ENCODE data around the gene FAM118B. TPM values are rescaled to one million over a fixed set of nuclear protein-coding genes. Genes with fewer than 3 reads are reported as not detected.

Gene FAM118B
- total and polyA plus RNA-seq, 2 of the 4 experiments (the other 2 are of a cell fraction) = 20.0 to 27.2 TPM

DNA sequence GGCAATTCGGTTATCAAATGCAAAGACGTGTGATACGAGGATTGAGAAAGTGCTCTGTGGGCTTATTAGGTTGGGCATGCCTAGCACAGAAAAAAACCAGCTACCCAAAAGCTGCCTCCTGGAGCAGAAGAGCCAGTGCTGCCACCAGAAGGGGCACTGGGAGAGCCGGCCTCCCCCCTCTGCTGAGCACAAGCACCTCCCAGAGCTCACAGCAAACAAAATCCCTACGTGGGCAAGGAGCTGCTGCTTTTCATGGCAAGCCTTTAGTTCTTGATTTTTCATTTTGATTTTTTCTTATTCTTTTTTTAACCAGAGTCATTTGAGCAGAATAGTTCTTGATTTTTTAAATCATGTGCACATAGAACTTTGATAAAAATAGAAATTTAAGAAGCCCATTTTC, 12.9 kb upstream of the FAM118B start:
- Histone ChIP-seq H3K79me1 (ENCODE audit: low read depth in 1 of 2, low read length in 2 of 2) (no peaks in the 10 kb centered on the region; a peak in 1 of 4 replicates), H3K27me3 (ENCODE audit: control insufficient read depth, insufficient read depth, low read length) (no peaks in the 10 kb centered on the region), H3K27ac (ENCODE audit: insufficient read depth, low read length) (no peak overlapping the region), H3K14ac (replicated peaks; ENCODE audit: low read depth, low read length) (no peak overlapping the region), H3K4me3 (ENCODE audit: insufficient read depth, low read depth, low read length) (no peak overlapping the region), H3K9me1 (ENCODE audit: insufficient read depth, low read length) (peaks cover 2% of the 10 kb centered on the region; the same call in 1 of the 2 replicates), H3K9me3 (ENCODE audit: control insufficient read depth, insufficient read depth, low read length) (no peaks in the 10 kb centered on the region), H4K91ac (ENCODE audit: insufficient read depth, low read depth, low read length) (no peak overlapping the region), H3K4me1 (ENCODE audit: control insufficient read depth, insufficient read depth, low read length) (no peaks in the 10 kb centered on the region), H3K23ac (ENCODE audit: low read depth, low read length) (no peak overlapping the region), H2BK5ac (ENCODE audit: low read depth, low read length, poor library complexity, severe bottlenecking) (no peak overlapping the region), H3K18ac (ENCODE audit: low read depth, low read length) (no peak overlapping the region), H2AFZ (replicated peaks; ENCODE audit: low read length, poor library complexity) (no peak overlapping the region), H3K9ac (ENCODE audit: low read depth, low read length) (no peak overlapping the region), H4K20me1 (ENCODE audit: insufficient read depth, low read length) (no peaks in the 10 kb centered on the region; the same call in none of the 2 replicates), H3K56ac (ENCODE audit: extremely low read depth, insufficient read depth, low read length) (no peak overlapping the region), H2AK5ac (ENCODE audit: low read depth, low read length) (no peak overlapping the region), H3K36me3 (ENCODE audit: control insufficient read depth, insufficient read depth, low read length) (peaks cover 37% of the 10 kb centered on the region), H2BK20ac (ENCODE audit: low read depth, low read length) (no peak overlapping the region), H3K4ac (ENCODE audit: low read depth, low read length) (no peak overlapping the region), H4K8ac (ENCODE audit: low read depth in 2 of 2, low read length in 2 of 2) (no peak overlapping the region), H2BK15ac (ENCODE audit: low read depth, low read length) (no peak overlapping the region), H4K5ac (ENCODE audit: low read depth, low read length) (no peak overlapping the region), H2BK120ac (ENCODE audit: low read depth, low read length) (no peak overlapping the region), H3K4me2 (ENCODE audit: low read depth, low read length) (no peak overlapping the region), H2AK9ac (replicated peaks; ENCODE audit: low read depth, low read length, poor library complexity) (no peak overlapping the region)
- no peak for TF ChIP-seq MAZ (IDR thresholded peaks at IDR 0.05; ENCODE audit: borderline replicate concordance, low read depth, low read length)
- dilution Hi-C loops (cut with HindIII; ENCODE audit: low sequenced_read_pairs, unreplicated experiment) (no loop called here), intact Hi-C loops (cut with micrococcal nuclease) (no loop called here), in situ Hi-C loops (cut with MboI; ENCODE audit: low sequenced_read_pairs) (no loop called here)
- no TSS peak for BruUV-seq (replicated peaks)
- DNase-seq (no peak), ATAC-seq (ENCODE audit: low read depth) (no peak)
- no CpG with 5 or more reads among the region's 5 CpGs for WGBS, 2 experiments (ENCODE audit: extremely low coverage in 2 of 2, insufficient read length in 1 of 2)
- POLR2A ChIA-PET (ENCODE audit: unreplicated experiment) = no interaction called here
- CTCF ChIA-PET = interaction anchor here (0.7 kb wide), 1 partner anchor 733 kb away, joined by 3 read pairs; no protein-coding TSS in a partner anchor
